Measurements from ENCODE around the gene TSKS.
A peak's percentile ranks its signal among the peaks of the same experiment; 100 is the strongest.

The TSKS gene

GRCh38 chr19:49713236-49713845 lies 49.8 kb downstream of the TSKS start:
- no peak for DNase-seq

GRCh38 chr19:49712397-49712859 lies 50.7 kb downstream of the TSKS start:
- no peak for DNase-seq

- DNase-seq = peak; percentile 1
These were observed 52.6 kb downstream of the TSKS start for GRCh38 chr19:49710372-49710951.

- no peak for DNase-seq
These were observed 57.2 kb downstream of the TSKS start for GRCh38 chr19:49705919-49706318.

GRCh38 chr19:49704888-49705642 lies 58.0 kb downstream of the TSKS start:
- DNase-seq = no peak

- DNase-seq = no peak
These were observed 61.8 kb downstream of the TSKS start for GRCh38 chr19:49701271-49701786.

- no peak for DNase-seq
These were observed 62.5 kb downstream of the TSKS start for GRCh38 chr19:49700563-49700962.

GRCh38 chr19:49699364-49699763 lies 63.7 kb downstream of the TSKS start:
- DNase-seq = no peak

GRCh38 chr19:49696865-49697264 lies 66.2 kb downstream of the TSKS start:
- no peak for DNase-seq

- DNase-seq = no peak
These were observed 67.0 kb downstream of the TSKS start for GRCh38 chr19:49696115-49696514.

GRCh38 chr19:49692147-49692506 lies 71.0 kb downstream of the TSKS start:
- no peak for DNase-seq

GRCh38 chr19:49691243-49692146 lies 71.6 kb downstream of the TSKS start:
- peak; percentile 6 for DNase-seq

GRCh38 chr19:49690656-49691242 lies 72.4 kb downstream of the TSKS start, which contains the start of gene CPT1C:
CPT1C (plus strand) TSS chr19:49691116; CDS start chr19:49692253, 1,137 bp downstream.
- DNase-seq = peak; percentile 3

GRCh38 chr19:49690079-49690655 lies 72.9 kb downstream of the TSKS start:
- DNase-seq = no peak

Data from kidney glomerular epithelial cell (primary cell).